T-helper 2 cell treated with Interferon-gamma antibody and Interleukin-4, amounts not matched to agents 5 μg/mL and 100 μg/mL, for 36 hours (primary cell): ENCODE measurements around the gene INSL3.
"Not testable (repeated sequence)": the region's sequence is repeated elsewhere in the genome, so short reads cannot be mapped to it uniquely, and the experiment has no call there.

Experiments
- DNase-seq: peaks from one replicate; pipeline ENCODE4 v3.0.0; 2021; ENCODE audit warnings: low spot score
- H3K27ac Mint-ChIP-seq: one replicate; pipeline ENCODE4 v1.8.0; 2021; ENCODE audit warnings: mild to moderate bottlenecking, mixed read lengths
- H3K27me3 Mint-ChIP-seq: one replicate; pipeline ENCODE4 v1.8.0; 2021; ENCODE audit warnings: low read depth, mixed read lengths
- H3K36me3 Mint-ChIP-seq: one replicate; pipeline ENCODE4 v1.8.0; 2021; ENCODE audit warnings: low read depth, mixed read lengths
- H3K4me1 Mint-ChIP-seq: one replicate; pipeline ENCODE4 v1.8.0; 2021; ENCODE audit warnings: low read depth, mixed read lengths
- H3K4me3 Mint-ChIP-seq: one replicate; pipeline ENCODE4 v1.8.0; 2022; ENCODE audit warnings: mild to moderate bottlenecking, moderate library complexity, mixed read lengths
- H3K9me3 Mint-ChIP-seq: one replicate; pipeline ENCODE4 v1.8.0; 2021; ENCODE audit warnings: mixed read lengths

Gene INSL3

DNA sequence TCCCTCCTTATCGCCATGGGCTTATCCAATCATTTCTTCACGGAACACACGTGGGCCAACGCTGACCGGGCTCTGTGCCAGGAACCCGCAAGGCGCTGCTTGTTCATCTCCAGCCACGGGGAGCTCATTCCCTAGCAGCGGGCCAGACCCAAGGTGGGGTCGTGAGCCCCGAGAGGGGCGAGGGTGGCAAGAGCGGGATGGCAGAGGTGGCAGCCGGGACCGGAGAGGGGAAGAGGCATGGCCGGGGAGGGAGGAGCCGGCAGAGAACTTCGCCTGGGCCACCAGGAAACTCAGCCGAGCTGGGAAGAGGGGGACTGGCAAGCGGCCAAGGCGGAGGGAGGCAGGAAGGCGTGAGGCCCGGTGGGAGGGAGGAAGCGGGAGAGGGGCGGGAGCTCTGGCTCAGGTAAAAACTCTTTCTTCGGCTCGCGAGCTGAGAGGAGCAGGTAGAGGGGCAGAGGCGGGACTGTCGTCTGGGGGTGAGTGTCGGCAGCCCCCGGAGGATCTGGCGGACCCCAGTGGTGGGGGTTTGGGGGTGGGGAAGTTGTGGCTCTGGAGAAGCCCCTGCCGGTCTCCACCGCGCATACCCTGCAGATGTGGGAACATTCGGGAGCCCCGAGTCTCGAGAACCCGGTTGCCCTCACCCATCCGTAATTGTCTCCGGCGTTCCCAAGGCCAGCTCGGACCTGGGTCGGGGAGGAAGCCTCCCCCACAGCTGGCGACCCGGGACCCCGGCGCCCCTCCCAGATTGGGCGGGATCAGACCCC, 26.4 kb downstream of the INSL3 start, which contains the start of gene B3GNT3:
TSS of gene B3GNT3 (plus strand) at position 408 of the 764 bp plus-strand sequence. CDS start 12,670 bp downstream, outside the sequence.
- H3K4me3 Mint-ChIP-seq, result no peak within 1 kb of the TSS
- peaks cover 21% of the 10 kb centered on the region for H3K27me3 Mint-ChIP-seq
- DNase-seq, result no peak
- H3K27ac Mint-ChIP-seq, result no peak within 1 kb of the TSS
- no peaks in the 10 kb centered on the region for H3K36me3 Mint-ChIP-seq
- H3K4me1 Mint-ChIP-seq, result peaks cover 3% of the 10 kb centered on the region
- no peaks in the 10 kb centered on the region for H3K9me3 Mint-ChIP-seq

DNA sequence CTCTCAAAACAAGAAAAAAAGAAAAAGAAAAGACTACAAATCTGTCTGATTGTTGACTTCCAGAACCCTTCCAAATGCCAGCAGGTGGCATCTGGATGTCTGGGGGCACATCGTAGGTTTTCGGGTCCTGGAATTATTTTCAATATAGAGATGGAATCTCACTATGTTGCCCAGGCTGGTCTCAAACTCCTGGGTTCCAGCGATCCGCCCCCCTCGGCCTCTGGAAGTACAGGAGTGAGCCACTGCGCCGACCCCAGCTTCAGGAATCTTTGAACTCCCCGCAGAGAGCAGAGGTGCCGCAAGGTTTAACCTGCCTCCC, 26.9 kb downstream of the INSL3 start:
- Mint-ChIP-seq H3K36me3 (no peaks in the 10 kb centered on the region), H3K4me1 (peaks cover 3% of the 10 kb centered on the region), H3K9me3 (no peaks in the 10 kb centered on the region), H3K27ac (no peak overlapping the region), H3K27me3 (peaks cover 21% of the 10 kb centered on the region), H3K4me3 (no peak overlapping the region)
- no peak for DNase-seq

DNA sequence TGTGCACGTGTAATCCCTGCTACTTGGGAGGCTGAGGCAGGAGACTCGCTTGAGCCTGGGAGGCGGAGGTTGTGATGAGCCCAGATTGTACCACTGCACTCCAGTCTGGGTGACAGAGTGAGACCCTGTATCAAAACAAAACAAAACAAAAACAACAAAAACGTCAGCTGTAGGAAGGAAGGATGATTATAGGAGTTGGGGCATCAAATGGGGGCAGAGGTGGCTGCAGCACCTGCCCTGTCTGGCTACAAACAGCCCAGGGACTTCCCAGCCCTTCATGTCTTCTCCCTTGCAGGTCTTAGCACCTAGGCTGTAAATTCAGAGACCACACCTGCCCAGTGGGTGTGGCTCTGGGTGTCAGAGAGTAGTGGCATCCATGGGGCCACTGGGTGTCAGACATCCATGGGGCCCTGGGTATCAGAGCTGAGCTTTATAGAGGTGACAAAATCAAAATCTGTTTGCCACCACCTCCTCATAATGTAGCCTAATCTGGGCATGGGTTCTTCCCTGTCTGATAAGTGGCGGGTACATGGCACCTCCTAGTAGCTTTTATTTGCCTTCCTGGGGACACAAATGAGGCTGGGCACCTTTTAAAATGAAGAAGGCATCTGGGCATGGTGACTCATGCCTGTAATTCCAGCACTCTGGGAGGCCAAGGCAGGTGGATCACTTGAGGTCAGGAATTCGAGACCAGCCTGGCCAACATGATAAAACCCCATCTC, 31.1 kb downstream of the INSL3 start:
- Mint-ChIP-seq H3K9me3 (no peaks in the 10 kb centered on the region), H3K27me3 (peaks cover 13% of the 10 kb centered on the region), H3K4me1 (peaks cover 5% of the 10 kb centered on the region), H3K36me3 (peaks cover 22% of the 10 kb centered on the region), H3K4me3 (no peak overlapping the region), H3K27ac (no peak overlapping the region)
- no peak for DNase-seq

DNA sequence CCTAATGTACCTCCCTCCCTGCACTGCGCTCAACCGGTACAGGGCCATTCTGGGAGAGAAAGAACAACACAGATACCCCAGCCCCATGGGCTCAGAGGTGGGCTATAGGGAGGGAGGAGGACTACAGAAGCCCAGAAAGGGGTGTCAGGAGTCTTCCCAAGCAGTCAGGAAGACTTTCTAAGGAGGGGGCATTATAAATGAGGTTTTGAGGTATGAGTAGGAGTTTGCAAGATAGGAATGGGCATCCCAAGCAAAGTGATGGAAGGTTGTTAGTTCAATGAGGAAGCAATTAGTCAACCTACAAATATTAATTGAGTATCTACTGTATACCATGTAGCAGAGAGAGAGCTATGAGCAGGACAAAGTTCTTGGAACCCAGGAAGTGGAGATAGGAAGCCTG, 32.7 kb downstream of the INSL3 start:
- Mint-ChIP-seq H3K27ac (no peak overlapping the region), H3K4me1 (peaks cover 8% of the 10 kb centered on the region), H3K27me3 (peaks cover 1% of the 10 kb centered on the region), H3K36me3 (peaks cover 29% of the 10 kb centered on the region), H3K4me3 (no peak overlapping the region), H3K9me3 (no peaks in the 10 kb centered on the region)
- no peak for DNase-seq

DNA sequence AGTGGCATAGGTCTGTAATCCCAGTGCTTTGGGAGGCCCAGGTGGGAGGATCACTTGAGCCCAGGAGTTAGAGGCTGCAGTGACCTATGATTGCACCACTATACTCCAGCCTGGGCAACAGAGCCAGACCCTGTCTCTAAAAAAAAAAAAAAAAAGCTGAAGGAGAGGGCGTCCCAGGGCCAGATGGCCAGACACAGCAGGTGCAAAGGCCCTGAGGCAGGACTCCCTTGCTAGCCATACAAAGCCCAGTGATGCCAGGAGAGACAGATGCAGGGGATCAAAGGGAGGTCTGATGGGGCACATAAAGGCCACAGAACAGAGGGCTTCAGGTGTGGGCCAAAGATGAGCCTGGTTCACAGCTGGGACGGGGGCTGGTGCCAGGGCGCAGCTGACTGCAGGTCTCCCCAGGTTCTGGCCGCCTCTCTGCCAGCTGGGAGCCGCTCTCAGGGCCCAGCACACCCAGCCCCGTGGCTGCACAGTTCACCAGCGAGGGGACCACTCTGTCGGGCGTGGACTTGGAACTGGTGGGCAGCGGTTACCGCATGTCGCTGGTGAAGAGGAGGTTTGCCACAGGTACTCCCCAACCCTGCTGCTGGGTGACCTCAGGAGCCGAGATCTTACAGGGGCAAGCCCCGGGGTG, 33.9 kb downstream of the INSL3 start:
- H3K9me3 Mint-ChIP-seq, result no peaks in the 10 kb centered on the region
- H3K4me3 Mint-ChIP-seq, result no peak overlapping the region
- H3K36me3 Mint-ChIP-seq, result peaks cover 31% of the 10 kb centered on the region
- H3K4me1 Mint-ChIP-seq, result peaks cover 8% of the 10 kb centered on the region
- no peak for DNase-seq
- no peaks in the 10 kb centered on the region for H3K27me3 Mint-ChIP-seq
- H3K27ac Mint-ChIP-seq, result no peak overlapping the region

DNA sequence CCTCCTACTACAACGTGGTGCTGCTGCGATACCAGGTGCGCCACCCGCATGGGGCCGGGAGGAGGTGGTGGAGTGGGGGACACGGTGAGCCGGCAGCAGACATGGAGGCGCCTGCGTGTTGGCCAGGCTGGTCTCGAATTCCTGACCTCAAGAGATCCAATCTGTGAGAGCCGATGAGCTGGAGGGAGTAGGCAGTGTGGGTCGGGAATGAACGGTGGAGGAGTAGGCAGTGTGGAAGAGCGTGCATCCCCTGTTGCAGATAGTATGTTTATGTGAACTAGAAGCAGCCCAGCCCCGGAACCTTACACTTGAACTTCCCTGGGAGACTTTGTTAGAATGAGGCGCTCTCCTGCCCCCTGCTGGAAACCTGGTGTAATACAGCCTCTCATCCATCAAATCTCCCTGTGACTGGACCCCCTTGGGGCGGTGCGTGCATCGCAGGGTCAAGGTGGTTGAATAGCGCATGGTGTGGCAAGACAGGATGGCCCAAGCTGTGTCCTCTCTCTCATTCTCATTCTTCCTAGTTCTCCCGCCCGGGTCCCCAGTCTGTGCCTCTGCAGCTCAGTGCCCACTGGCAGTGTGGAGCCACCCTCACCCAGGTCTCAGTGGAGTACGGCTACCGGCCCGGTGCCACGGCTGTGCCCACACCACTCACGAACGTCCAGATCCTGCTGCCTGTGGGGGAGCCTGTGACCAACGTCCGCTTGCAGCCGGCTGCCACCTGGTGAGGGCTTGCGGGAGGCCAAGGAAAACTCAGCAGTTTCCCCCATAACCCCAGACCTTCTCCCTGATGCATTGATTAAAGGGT, 36.9 kb downstream of the INSL3 start:
- Mint-ChIP-seq H3K36me3 (peaks cover 35% of the 10 kb centered on the region), H3K4me1 (peaks cover 5% of the 10 kb centered on the region), H3K4me3 (no peak overlapping the region), H3K9me3 (no peaks in the 10 kb centered on the region), H3K27me3 (no peaks in the 10 kb centered on the region), H3K27ac (no peak overlapping the region)
- peak; percentile 49 for DNase-seq

DNA sequence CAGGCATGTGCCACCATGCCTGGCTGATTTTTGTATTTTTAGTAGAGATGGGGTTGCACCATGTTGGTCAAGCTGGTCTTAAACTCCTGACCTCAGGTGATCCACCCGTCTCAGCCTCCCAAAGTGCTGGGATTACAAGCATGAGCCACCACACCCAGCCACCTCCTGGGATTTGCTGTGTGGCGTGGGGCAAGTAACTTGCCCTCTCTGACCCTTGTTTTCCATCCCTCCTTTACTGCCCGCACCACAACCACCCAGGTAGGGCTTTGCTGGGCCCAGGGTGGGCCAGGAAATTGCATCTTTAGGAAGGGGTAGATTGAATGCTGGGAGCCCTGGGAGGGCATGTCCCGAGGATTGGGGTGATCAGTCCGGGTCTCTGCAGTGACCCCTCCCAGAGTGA, 37.6 kb downstream of the INSL3 start:
- not testable (repeated sequence) for H3K27me3 Mint-ChIP-seq, H3K27ac Mint-ChIP-seq
- H3K36me3 Mint-ChIP-seq, result peaks cover 29% of the 10 kb centered on the region

DNA sequence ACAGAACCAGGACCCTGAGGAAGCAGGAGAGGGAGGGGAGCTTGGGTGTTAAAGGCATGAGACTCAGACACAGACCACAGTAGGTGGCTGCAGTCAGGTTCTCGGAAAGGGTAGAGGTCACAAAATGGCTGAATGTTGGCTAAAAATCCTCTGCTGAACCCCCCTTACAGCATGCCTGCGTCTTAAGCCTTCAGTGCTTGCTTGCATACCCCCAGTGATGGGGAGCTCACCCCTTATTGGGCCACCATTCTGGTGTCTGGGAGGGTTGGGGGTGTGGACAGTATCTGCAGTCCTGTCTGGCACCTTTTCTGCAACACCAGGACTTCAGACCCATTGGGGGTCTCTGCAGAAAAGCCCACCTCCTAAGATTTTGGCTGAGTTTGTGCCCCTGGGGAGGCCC, 40.5 kb downstream of the INSL3 start:
- Mint-ChIP-seq H3K36me3 (peaks cover 26% of the 10 kb centered on the region), H3K4me1 (peaks cover 8% of the 10 kb centered on the region), H3K4me3 (no peak overlapping the region), H3K9me3 (no peaks in the 10 kb centered on the region), H3K27me3 (no peaks in the 10 kb centered on the region), H3K27ac (no peak overlapping the region)
- no peak for DNase-seq

More for the DNA sequence above, 37.6 kb downstream of the INSL3 start:
- not testable (repeated sequence) for H3K4me1 Mint-ChIP-seq, H3K4me3 Mint-ChIP-seq, H3K9me3 Mint-ChIP-seq, DNase-seq

DNA sequence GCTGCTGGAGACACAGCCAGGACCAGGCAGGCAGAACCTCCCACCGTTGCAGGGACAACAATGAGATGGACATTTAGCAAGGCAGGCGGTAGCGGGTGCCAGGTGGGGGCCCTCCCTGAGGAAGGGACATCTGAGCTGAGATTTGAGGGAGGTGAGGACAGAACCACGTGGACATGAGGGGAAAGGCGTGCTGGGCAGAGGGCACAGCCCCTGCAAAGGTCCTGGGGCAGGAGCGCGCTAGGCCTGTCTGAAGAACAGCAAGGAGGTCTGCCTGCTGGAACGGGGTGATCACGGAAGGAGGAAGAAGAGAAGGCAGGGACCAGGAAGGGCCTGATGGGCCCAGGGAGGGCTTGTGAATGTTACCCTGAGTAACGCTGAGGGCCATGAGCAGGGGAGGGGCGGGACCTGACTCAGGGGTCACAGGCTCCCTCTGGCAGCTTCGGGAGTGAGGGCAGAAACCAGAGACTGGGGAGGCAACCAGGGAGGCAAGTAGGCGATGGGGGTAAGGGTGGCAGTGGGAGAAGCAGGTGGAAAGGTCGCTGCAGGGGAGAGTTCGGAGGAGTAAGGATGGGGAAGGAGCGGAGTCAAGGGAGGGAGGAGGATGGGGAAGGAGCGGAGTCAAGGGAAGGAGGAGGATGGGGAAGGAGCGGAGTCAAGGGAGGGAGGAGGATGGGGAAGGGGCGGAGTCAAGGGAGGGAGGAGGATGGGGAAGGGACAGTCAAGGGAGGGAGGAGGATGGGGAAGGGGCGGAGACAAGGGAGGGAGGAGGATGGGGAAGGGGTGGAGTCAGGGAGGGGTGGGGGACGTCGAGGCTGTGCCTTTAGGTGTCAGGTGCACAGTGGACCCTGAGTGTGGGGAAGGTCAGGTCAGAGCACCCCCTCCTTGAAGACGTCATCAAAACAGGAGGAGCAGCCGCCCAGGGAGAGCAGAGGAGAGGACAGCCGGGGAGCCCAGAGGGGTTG, 42.1 kb downstream of the INSL3 start:
- peaks cover 9% of the 10 kb centered on the region for H3K4me1 Mint-ChIP-seq
- no peak for DNase-seq
- no peaks in the 10 kb centered on the region for H3K9me3 Mint-ChIP-seq
- peaks cover 30% of the 10 kb centered on the region for H3K36me3 Mint-ChIP-seq
- H3K4me3 Mint-ChIP-seq, result no peak overlapping the region
- no peaks in the 10 kb centered on the region for H3K27me3 Mint-ChIP-seq
- peak overlapping the region; percentile 23 for H3K27ac Mint-ChIP-seq

DNA sequence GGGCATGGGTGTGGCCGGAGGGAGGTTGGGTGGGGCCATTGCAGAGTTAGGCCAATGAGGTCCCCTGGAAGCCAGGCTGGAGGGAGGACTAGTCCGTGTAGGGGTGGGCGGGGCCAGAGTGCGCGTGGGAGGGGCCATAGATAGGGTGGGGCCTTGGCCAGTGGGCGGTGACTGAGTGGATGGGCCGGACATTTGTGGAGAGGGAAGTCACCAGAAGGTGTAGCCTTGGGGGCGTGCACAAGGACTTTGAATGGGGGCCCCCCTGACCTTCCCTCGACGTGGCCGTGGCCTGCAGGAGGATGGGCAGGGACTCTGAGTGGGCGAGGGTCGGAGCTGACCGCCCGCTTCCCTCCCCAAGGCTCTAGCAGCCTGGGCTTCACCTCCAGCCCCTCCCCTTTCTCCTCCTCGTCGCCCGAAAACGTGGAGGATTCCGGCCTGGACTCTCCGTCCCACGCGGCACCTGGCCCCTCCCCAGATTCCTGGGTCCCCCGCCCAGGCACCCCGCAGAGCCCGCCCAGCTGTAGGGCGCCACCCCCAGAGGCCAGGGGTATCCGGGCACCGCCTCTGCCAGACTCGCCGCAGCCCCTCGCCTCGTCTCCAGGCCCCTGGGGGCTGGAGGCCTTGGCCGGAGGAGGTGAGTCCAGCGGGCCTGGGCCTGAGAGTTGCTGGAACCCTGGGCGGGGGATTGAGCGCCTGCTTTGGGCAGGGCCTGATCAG, 42.9 kb downstream of the INSL3 start:
- Mint-ChIP-seq H3K9me3 (no peaks in the 10 kb centered on the region), H3K4me3 (no peak overlapping the region), H3K27me3 (no peaks in the 10 kb centered on the region), H3K27ac (no peak overlapping the region), H3K36me3 (peaks cover 30% of the 10 kb centered on the region), H3K4me1 (peaks cover 8% of the 10 kb centered on the region)
- peak; percentile 15 for DNase-seq

DNA sequence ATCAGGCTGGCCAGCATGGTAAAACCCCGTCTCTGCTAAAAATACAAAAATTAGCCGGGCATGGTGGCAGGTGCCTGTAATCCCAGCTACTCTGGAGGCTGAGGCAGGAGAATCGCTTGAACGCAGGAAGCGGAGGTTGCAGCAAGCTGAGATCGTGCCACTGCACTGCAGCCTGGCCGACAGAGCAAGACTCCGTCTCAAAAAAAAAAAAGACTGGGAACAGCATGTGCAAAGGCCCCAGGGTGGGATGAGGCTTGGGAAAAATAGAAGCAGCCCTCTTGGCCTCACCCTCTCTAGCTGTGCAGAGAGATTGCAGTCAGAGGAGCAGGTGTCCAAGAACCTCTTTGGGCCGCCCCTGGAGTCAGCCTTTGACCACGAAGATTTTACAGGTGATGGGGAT, 43.5 kb downstream of the INSL3 start:
- H3K36me3 Mint-ChIP-seq, result peaks cover 36% of the 10 kb centered on the region
- H3K27me3 Mint-ChIP-seq, H3K27ac Mint-ChIP-seq, H3K9me3 Mint-ChIP-seq, H3K4me1 Mint-ChIP-seq, DNase-seq, H3K4me3 Mint-ChIP-seq: not testable (repeated sequence)

DNA sequence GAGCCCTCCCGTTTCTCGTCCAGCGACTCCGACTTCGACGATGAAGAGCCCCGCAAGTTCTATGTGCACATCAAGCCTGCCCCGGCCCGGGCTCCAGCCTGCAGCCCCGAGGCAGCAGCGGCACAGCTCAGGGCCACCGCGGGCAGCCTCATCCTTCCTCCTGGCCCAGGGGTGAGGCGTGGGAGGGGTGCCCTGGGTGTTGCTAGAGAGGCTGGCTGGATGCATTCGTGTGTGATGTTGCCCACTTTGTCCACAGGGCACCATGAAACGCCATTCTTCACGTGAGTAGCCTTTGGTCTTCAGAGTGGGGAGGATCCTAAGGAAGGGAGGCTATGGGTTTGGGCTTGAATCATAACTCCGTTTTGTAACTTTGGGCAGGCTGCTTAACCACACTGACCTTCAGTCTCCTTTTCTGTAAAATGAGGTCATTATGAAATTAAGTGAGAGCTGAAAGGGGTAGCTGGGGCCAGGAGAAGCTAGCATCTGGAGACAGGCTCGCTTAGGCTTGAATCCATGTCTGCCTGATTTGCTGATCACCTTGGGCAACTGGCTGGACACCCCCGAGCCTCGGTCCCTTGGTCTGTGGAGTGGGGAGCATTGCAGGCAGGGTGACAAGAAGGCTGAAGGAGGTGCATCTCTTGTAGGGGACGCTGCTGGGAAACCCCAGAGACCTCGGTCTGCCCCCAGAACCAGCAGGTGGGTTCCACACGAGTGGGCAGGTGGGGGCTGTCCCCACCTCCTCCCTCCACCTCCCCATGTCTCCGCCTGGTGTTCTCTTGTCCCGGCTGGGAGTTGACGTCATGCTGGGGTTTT, 45.1 kb downstream of the INSL3 start:
- Mint-ChIP-seq H3K36me3 (peaks cover 39% of the 10 kb centered on the region), H3K4me1 (peaks cover 8% of the 10 kb centered on the region), H3K9me3 (no peaks in the 10 kb centered on the region), H3K27me3 (no peaks in the 10 kb centered on the region), H3K27ac (no peak overlapping the region), H3K4me3 (no peak overlapping the region)
- no peak for DNase-seq
